ENCODE results near the gene SLC7A5. TPM values are rescaled to one million over a fixed set of nuclear protein-coding genes. Genes with fewer than 3 reads are reported as not detected.
A peak's percentile ranks its signal among the peaks of the same experiment; 100 is the strongest.
"Not testable (repeated sequence)": the region's sequence is repeated elsewhere in the genome, so short reads cannot be mapped to it uniquely, and the experiment has no call there.

Gene SLC7A5
- total and polyA plus RNA-seq, 2 of the 4 experiments (the other 2 are of a cell fraction): 11.3 to 101 TPM

GRCh38 chr16:87909203-87909935, 40.1 kb upstream of the SLC7A5 start:
- H2AK9ac ChIP-seq (replicated peaks; ENCODE audit: low read depth, low read length, poor library complexity); BruUV-seq (replicated peaks); H2BK15ac ChIP-seq (ENCODE audit: low read depth, low read length); H2AFZ ChIP-seq (replicated peaks; ENCODE audit: low read length, poor library complexity); H3K9me3 ChIP-seq (ENCODE audit: control insufficient read depth, insufficient read depth, low read length); H3K4me1 ChIP-seq (ENCODE audit: control insufficient read depth, insufficient read depth, low read length); H3K9me1 ChIP-seq (ENCODE audit: insufficient read depth, low read length); POLR2A ChIA-PET (ENCODE audit: unreplicated experiment); dilution Hi-C loops (cut with HindIII; ENCODE audit: low sequenced_read_pairs, unreplicated experiment); in situ Hi-C loops (cut with MboI; ENCODE audit: low sequenced_read_pairs); H4K8ac ChIP-seq (ENCODE audit: low read depth in 2 of 2, low read length in 2 of 2); H3K4me2 ChIP-seq (ENCODE audit: low read depth, low read length); H2BK20ac ChIP-seq (ENCODE audit: low read depth, low read length); H3K4ac ChIP-seq (ENCODE audit: low read depth, low read length); H3K18ac ChIP-seq (ENCODE audit: low read depth, low read length); H3K23ac ChIP-seq (ENCODE audit: low read depth, low read length); H3K14ac ChIP-seq (replicated peaks; ENCODE audit: low read depth, low read length); H4K91ac ChIP-seq (ENCODE audit: insufficient read depth, low read depth, low read length); H3K9ac ChIP-seq (ENCODE audit: low read depth, low read length); H3K4me3 ChIP-seq (ENCODE audit: insufficient read depth, low read depth, low read length); H4K20me1 ChIP-seq (ENCODE audit: insufficient read depth, low read length); H2BK120ac ChIP-seq (ENCODE audit: low read depth, low read length); H3K56ac ChIP-seq (ENCODE audit: extremely low read depth, insufficient read depth, low read length); H3K79me1 ChIP-seq (ENCODE audit: low read depth in 1 of 2, low read length in 2 of 2); H4K5ac ChIP-seq (ENCODE audit: low read depth, low read length); H3K27ac ChIP-seq (ENCODE audit: insufficient read depth, low read length); CTCF ChIA-PET; H2BK5ac ChIP-seq (ENCODE audit: low read depth, low read length, poor library complexity, severe bottlenecking); H3K36me3 ChIP-seq (ENCODE audit: control insufficient read depth, insufficient read depth, low read length): not testable (repeated sequence)
- TF ChIP-seq SMC3 (IDR thresholded peaks at IDR 0.05; ENCODE audit: low read depth, low read length) (peak; percentile 80), RCOR1 (IDR thresholded peaks at IDR 0.05; ENCODE audit: insufficient replicate concordance, low read length) (peak; percentile 48), RAD21 (IDR thresholded peaks at IDR 0.05; ENCODE audit: low read length) (peak; percentile 89), CTCF (conservative IDR thresholded peaks at IDR 0.05; ENCODE audit: low read depth, low read length) (peak; percentile 81)
- Histone ChIP-seq H2AK5ac (ENCODE audit: low read depth, low read length) (peak overlapping the region; percentile 58; the same call in 1 of the 2 replicates), H3K27me3 (ENCODE audit: control insufficient read depth, insufficient read depth, low read length) (peaks cover 21% of the 10 kb centered on the region)
- intact Hi-C loops (cut with micrococcal nuclease): loop anchor here (1.0 to 2.0 kb wide), 2 partner anchors 39 to 130 kb away; no protein-coding TSS in a partner anchor
- ATAC-seq (ENCODE audit: low read depth) (peak; percentile 96), DNase-seq (peak; percentile 43)
- 32% methylated on average over 21 of the region's 36 CpGs; no CpG with 5 or more reads in 1 of the 2 experiments for WGBS, 2 experiments (ENCODE audit: extremely low coverage in 2 of 2, insufficient read length in 1 of 2)

- peaks cover 16% of the 10 kb centered on the region for H3K27me3 ChIP-seq (ENCODE audit: control insufficient read depth, insufficient read depth, low read length)
- H3K4me1 ChIP-seq (ENCODE audit: control insufficient read depth, insufficient read depth, low read length); H3K27ac ChIP-seq (ENCODE audit: insufficient read depth, low read length); in situ Hi-C loops (cut with MboI; ENCODE audit: low sequenced_read_pairs); H2BK5ac ChIP-seq (ENCODE audit: low read depth, low read length, poor library complexity, severe bottlenecking); POLR2A ChIA-PET (ENCODE audit: unreplicated experiment); H4K91ac ChIP-seq (ENCODE audit: insufficient read depth, low read depth, low read length); H3K4me2 ChIP-seq (ENCODE audit: low read depth, low read length); H3K14ac ChIP-seq (replicated peaks; ENCODE audit: low read depth, low read length); H3K9ac ChIP-seq (ENCODE audit: low read depth, low read length); H2BK120ac ChIP-seq (ENCODE audit: low read depth, low read length); H4K5ac ChIP-seq (ENCODE audit: low read depth, low read length); H2AK9ac ChIP-seq (replicated peaks; ENCODE audit: low read depth, low read length, poor library complexity); H3K4me3 ChIP-seq (ENCODE audit: insufficient read depth, low read depth, low read length); H3K23ac ChIP-seq (ENCODE audit: low read depth, low read length); ATAC-seq (ENCODE audit: low read depth); DNase-seq; H3K18ac ChIP-seq (ENCODE audit: low read depth, low read length); BruUV-seq (replicated peaks); H3K4ac ChIP-seq (ENCODE audit: low read depth, low read length); H3K9me3 ChIP-seq (ENCODE audit: control insufficient read depth, insufficient read depth, low read length); H3K56ac ChIP-seq (ENCODE audit: extremely low read depth, insufficient read depth, low read length); H2BK20ac ChIP-seq (ENCODE audit: low read depth, low read length); H3K36me3 ChIP-seq (ENCODE audit: control insufficient read depth, insufficient read depth, low read length); H4K8ac ChIP-seq (ENCODE audit: low read depth in 2 of 2, low read length in 2 of 2); H2AFZ ChIP-seq (replicated peaks; ENCODE audit: low read length, poor library complexity); H3K9me1 ChIP-seq (ENCODE audit: insufficient read depth, low read length); H2AK5ac ChIP-seq (ENCODE audit: low read depth, low read length); H4K20me1 ChIP-seq (ENCODE audit: insufficient read depth, low read length); H2BK15ac ChIP-seq (ENCODE audit: low read depth, low read length); dilution Hi-C loops (cut with HindIII; ENCODE audit: low sequenced_read_pairs, unreplicated experiment); H3K79me1 ChIP-seq (ENCODE audit: low read depth in 1 of 2, low read length in 2 of 2): not testable (repeated sequence)
- intact Hi-C loops (cut with micrococcal nuclease): loop anchor here (2.0 kb wide), 1 partner anchor 37 kb away; no protein-coding TSS in a partner anchor
- CTCF ChIA-PET: interaction anchor here (1.2 kb wide), 1 partner anchor 36 kb away, joined by 5 read pairs; no protein-coding TSS in a partner anchor
- no CpG with 5 or more reads among the region's 11 CpGs for WGBS, 2 experiments (ENCODE audit: extremely low coverage in 2 of 2, insufficient read length in 1 of 2)
These were observed 38.8 kb upstream of the SLC7A5 start for GRCh38 chr16:87908101-87908500.
